HepG2 (cell line): ENCODE results near the gene MYCBP2.
"Not testable (repeated sequence)": the region's sequence is repeated elsewhere in the genome, so short reads cannot be mapped to it uniquely, and the experiment has no call there.

Experiments
- NONO ChIP-seq, 2 experiments: fragments of 450-650 bp in 1 of 2; sonication (generic) in 1 of 2; formaldehyde crosslinking in 1 of 2; IDR thresholded peaks in 1 of 2; conservative IDR thresholded peaks in 1 of 2; 2 replicates each; pipeline versions ENCODE4 v1.6.1 to v1.8.0; 2017 to 2022; ENCODE audit warnings: mild to moderate bottlenecking in 1 of 2, missing genetic modification reagents in 1 of 2, moderate library complexity in 1 of 2
- SMAD3 ChIP-seq: sonication (generic); formaldehyde crosslinking; IDR thresholded peaks from 2 replicates; pipeline ENCODE4 v1.4.0; 2020; ENCODE audit warnings: missing genetic modification reagents
- TCF7L2 ChIP-seq: IDR thresholded peaks from 2 replicates; pipeline ENCODE4 v1.6.1; 2011; ENCODE audit warnings: mild to moderate bottlenecking, low read depth, low read length, moderate library complexity
- ZFP36 ChIP-seq: fragments of 150-350 bp; IDR thresholded peaks from 2 replicates; pipeline ENCODE4 v1.6.1; 2018; ENCODE audit warnings: borderline replicate concordance, low read length, low read depth; ENCODE audit not compliant: partially characterized antibody

DNA sequence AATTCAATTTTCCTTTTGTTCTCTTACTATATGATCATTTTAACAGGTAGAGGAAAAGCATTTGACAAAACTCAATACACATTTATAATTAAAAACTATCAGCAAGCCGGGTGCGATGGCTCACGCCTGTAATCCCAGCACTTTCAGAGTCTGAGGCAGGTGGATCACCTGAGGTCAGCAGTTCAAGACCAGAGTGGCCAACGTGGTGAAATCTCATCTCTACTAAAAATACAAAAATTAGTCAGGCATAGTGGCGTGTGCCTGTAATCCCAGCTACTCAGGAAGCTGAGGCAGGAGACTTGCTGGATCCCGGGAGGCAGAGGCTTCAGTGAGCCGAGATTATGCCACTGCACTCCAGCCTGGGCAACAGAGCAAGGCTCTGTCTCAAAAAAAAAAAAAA is 11.4 kb downstream of the MYCBP2 start:
- TF ChIP-seq ZFP36; NONO (IDR thresholded peaks at IDR 0.05); NONO (CRISPR knock-in tag; conservative IDR thresholded peaks at IDR 0.05); TCF7L2; SMAD3: not testable (repeated sequence)
